MCF 10A (cell line): ENCODE data around the gene TUBE1. TPM values are rescaled to one million over a fixed set of nuclear protein-coding genes. Genes with fewer than 3 reads are reported as not detected.

Source experiments
- BruUV-seq: library from RNA; stranded (reverse); fragments of 400-500 nt; replicated peaks from 2 replicates; lab custom pipeline; 2021; lab: Mats Ljungman, UMichigan
- CTCF ChIA-PET: fragments of 300-600 bp; sonication (Branson Sonifier 250); formaldehyde crosslinking; extraction: SDS; loops from one replicate; lab custom pipeline; 2021; ENCODE audit warnings: antibody characterized with exemption, inconsistent platforms; lab: Yijun Ruan, JAX
- POLR2A ChIA-PET: fragments of 300-600, 350-650 bp; sonication (Branson Sonifier 250); formaldehyde crosslinking; extraction: SDS; loops from one replicate; lab custom pipeline; 2020; ENCODE audit warnings: antibody characterized with exemption, inconsistent platforms; lab: Yijun Ruan, JAX
- DNase-seq: peaks from one replicate; pipeline ENCODE4 v3.0.0-alpha.2; 2018; ENCODE audit not compliant: unreplicated experiment
- H3K27ac Mint-ChIP-seq: one replicate; pipeline ENCODE4 v1.8.0; 2022; ENCODE audit warnings: mild to moderate bottlenecking, low read depth, mixed read lengths; ENCODE audit not compliant: unreplicated experiment
- H3K27me3 Mint-ChIP-seq: one replicate; pipeline ENCODE4 v1.8.0; 2022; ENCODE audit warnings: mixed read lengths; ENCODE audit not compliant: insufficient read depth, unreplicated experiment
- H3K36me3 Mint-ChIP-seq: one replicate; pipeline ENCODE4 v1.8.0; 2022; ENCODE audit warnings: mild to moderate bottlenecking, moderate library complexity, mixed read lengths; ENCODE audit not compliant: insufficient read depth, unreplicated experiment
- H3K4me1 Mint-ChIP-seq: one replicate; pipeline ENCODE4 v1.8.0; 2022; ENCODE audit warnings: mixed read lengths; ENCODE audit not compliant: insufficient read depth, unreplicated experiment
- H3K4me3 Mint-ChIP-seq: one replicate; pipeline ENCODE4 v1.8.0; 2022; ENCODE audit warnings: mild to moderate bottlenecking, moderate library complexity, mixed read lengths; ENCODE audit not compliant: unreplicated experiment
- H3K9me3 Mint-ChIP-seq: one replicate; pipeline ENCODE4 v1.8.0; 2022; ENCODE audit warnings: mixed read lengths; ENCODE audit not compliant: unreplicated experiment
- intact Hi-C: fragments of 100-400 bp; cut with micrococcal nuclease; formaldehyde crosslinking; loops from 2 replicates; pipeline ENCODE4 v1.14.1; 2022
- total RNA-seq: library from RNA; stranded (reverse); gene quantifications from 2 replicates; pipeline ENCODE4 v1.2.3, GENCODE V29; 2022
- TF ChIP-seq, protein P1 (sequence below): fragments of 200-600 bp; IDR thresholded peaks from one replicate; pipeline ENCODE4 v1.8.0; 2022; ENCODE audit warnings: antibody characterized with exemption, mild to moderate bottlenecking; ENCODE audit not compliant: unreplicated experiment

TUBE1 gene
- total RNA-seq, 1 experiment from 2014 or later: 47.7 TPM

DNA sequence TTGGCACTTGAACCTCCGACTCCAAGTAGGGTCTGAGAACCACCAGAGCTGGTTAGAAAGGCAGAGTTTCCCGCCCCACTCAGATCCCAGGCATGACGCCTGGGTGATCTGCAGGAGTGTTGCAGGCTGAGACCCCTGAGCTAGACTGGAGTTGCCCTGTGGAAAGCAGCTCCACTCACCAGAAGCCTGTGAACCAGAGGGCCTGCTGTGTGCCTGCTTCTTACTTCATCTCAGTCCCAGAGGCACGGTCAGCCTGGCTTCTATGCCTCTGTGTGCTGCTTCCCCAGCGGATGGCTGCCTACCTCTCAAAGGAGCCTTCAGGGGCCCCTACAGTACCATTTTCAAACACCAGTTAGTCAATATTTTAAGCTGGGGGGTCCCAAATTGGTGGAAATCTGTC lies 49.0 kb downstream of the TUBE1 start:
- no peak overlapping the region for H3K27ac Mint-ChIP-seq
- H3K9me3 Mint-ChIP-seq: no peaks in the 10 kb centered on the region
- peaks cover 8% of the 10 kb centered on the region for H3K27me3 Mint-ChIP-seq
- ChIA-PET CTCF (interaction anchor here (0.6 to 6.5 kb wide), 6 partner anchors 10 to 409 kb away, joined by 3 to 47 read pairs (median 4); no protein-coding TSS in a partner anchor), POLR2A (interaction anchor here (0.7 to 1.0 kb wide), 2 partner anchors 29 to 328 kb away, joined by 3 to 4 read pairs; no protein-coding TSS in a partner anchor)
- no peak overlapping the region for H3K4me3 Mint-ChIP-seq
- TF ChIP-seq, protein P1, sequence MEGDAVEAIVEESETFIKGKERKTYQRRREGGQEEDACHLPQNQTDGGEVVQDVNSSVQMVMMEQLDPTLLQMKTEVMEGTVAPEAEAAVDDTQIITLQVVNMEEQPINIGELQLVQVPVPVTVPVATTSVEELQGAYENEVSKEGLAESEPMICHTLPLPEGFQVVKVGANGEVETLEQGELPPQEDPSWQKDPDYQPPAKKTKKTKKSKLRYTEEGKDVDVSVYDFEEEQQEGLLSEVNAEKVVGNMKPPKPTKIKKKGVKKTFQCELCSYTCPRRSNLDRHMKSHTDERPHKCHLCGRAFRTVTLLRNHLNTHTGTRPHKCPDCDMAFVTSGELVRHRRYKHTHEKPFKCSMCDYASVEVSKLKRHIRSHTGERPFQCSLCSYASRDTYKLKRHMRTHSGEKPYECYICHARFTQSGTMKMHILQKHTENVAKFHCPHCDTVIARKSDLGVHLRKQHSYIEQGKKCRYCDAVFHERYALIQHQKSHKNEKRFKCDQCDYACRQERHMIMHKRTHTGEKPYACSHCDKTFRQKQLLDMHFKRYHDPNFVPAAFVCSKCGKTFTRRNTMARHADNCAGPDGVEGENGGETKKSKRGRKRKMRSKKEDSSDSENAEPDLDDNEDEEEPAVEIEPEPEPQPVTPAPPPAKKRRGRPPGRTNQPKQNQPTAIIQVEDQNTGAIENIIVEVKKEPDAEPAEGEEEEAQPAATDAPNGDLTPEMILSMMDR: no peak
- no peak for DNase-seq
- H3K4me1 Mint-ChIP-seq: peaks cover 6% of the 10 kb centered on the region
- no peaks in the 10 kb centered on the region for H3K36me3 Mint-ChIP-seq
- intact Hi-C loops: no loop called here
- no TSS peak for BruUV-seq

GRCh38 chr6:112037783-112038216 lies 49.5 kb downstream of the TUBE1 start:
- H3K27ac Mint-ChIP-seq: no peak overlapping the region

DNA sequence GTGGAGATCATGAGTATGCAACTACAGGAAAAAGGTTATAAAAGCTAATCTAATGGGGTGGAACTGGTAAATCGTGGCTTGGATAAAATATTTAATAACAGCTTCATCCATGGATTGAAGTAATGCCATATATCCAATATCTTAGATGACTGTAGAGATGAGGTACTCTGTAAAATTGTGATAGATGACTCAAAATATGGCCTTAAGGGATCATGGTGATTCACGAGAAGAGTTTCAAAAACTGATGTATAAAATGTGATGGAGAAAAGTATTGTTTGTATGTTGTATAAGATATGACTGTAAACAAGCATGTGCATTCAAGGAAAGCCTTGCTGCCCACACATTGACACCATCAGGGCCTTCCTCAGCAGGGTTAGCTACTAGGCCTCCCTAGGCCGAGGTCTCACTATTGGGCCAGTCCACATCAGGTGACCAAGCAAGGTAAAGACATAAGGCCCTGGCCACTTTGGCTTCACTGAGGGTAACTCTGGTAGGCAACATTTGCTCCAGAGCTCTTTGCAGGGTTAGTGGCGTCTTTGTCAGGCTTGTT lies 51.1 kb downstream of the TUBE1 start:
- Mint-ChIP-seq H3K9me3 (no peaks in the 10 kb centered on the region), H3K4me3 (no peak overlapping the region), H3K4me1 (peaks cover 9% of the 10 kb centered on the region), H3K36me3 (no peaks in the 10 kb centered on the region), H3K27me3 (peaks cover 11% of the 10 kb centered on the region), H3K27ac (no peak overlapping the region)
- intact Hi-C loops: no loop called here
- BruUV-seq: no TSS peak
- CTCF ChIA-PET: interaction anchor here (0.6 to 2.8 kb wide), 2 partner anchors 309 to 327 kb away, joined by 4 to 14 read pairs; no protein-coding TSS in a partner anchor
- no peak for DNase-seq
- TF ChIP-seq, protein P1: no peak
- POLR2A ChIA-PET: interaction anchor here (0.5 to 1.2 kb wide), 3 partner anchors 13 to 119 kb away, joined by 3 to 4 read pairs (median 4); no protein-coding TSS in a partner anchor

More at GRCh38 chr6:112037783-112038216, 49.5 kb downstream of the TUBE1 start:
- BruUV-seq: no TSS peak
- TF ChIP-seq, protein P1: no peak
- peak; percentile 86 for DNase-seq
- H3K36me3 Mint-ChIP-seq: no peaks in the 10 kb centered on the region
- peaks cover 6% of the 10 kb centered on the region for H3K4me1 Mint-ChIP-seq
- intact Hi-C loops: no loop called here
- no peak overlapping the region for H3K4me3 Mint-ChIP-seq
- CTCF ChIA-PET: interaction anchor here (0.6 to 6.5 kb wide), 7 partner anchors 10 to 409 kb away, joined by 3 to 47 read pairs (median 3); no protein-coding TSS in a partner anchor
- POLR2A ChIA-PET: interaction anchor here (0.7 to 1.0 kb wide), 2 partner anchors 30 to 327 kb away, joined by 3 to 4 read pairs; no protein-coding TSS in a partner anchor
- peaks cover 11% of the 10 kb centered on the region for H3K27me3 Mint-ChIP-seq
- H3K9me3 Mint-ChIP-seq: no peaks in the 10 kb centered on the region

- no peak for DNase-seq
- H3K27me3 Mint-ChIP-seq: peaks cover 11% of the 10 kb centered on the region
- intact Hi-C loops: no loop called here
- no TSS peak for BruUV-seq
- H3K36me3 Mint-ChIP-seq: no peaks in the 10 kb centered on the region
- peaks cover 16% of the 10 kb centered on the region for H3K4me1 Mint-ChIP-seq
- ChIA-PET POLR2A (no interaction called here), CTCF (interaction anchor here (5.4 kb wide), 1 partner anchor 8 kb away, joined by 32 read pairs; no protein-coding TSS in a partner anchor)
- TF ChIP-seq, protein P1: no peak
- no peak overlapping the region for H3K4me3 Mint-ChIP-seq
- H3K9me3 Mint-ChIP-seq: no peaks in the 10 kb centered on the region
- H3K27ac Mint-ChIP-seq: no peak overlapping the region
Observed at GRCh38 chr6:112034616-112034995, 52.7 kb downstream of the TUBE1 start.
